ENCODE results near the gene MUC4. TPM values are rescaled to one million over a fixed set of nuclear protein-coding genes. Genes with fewer than 3 reads are reported as not detected.

Gene MUC4
- total and polyA plus RNA-seq, 2 donors = 0.14 to 1.3 TPM

GRCh38 chr3:195698325-195698646 is 113.4 kb downstream of the MUC4 start:
- Histone ChIP-seq H3K4me3 (ENCODE audit: low read length in 2 of 2) (no peak overlapping the region), H3K9me3 (ENCODE audit: control insufficient read depth in 2 of 2, insufficient read depth in 1 of 2, low read length in 1 of 2) (peaks cover 0 to 1% of the 10 kb centered on the region in 2 donors), H3K27ac (ENCODE audit: low read depth in 1 of 2, low read length in 1 of 2) (peak overlapping the region; percentile 9 to 69), H3K27me3 (ENCODE audit: control insufficient read depth in 2 of 2, insufficient read depth in 1 of 2, low read length in 1 of 2) (no peaks in the 10 kb centered on the region), H3K36me3 (ENCODE audit: control insufficient read depth in 2 of 2, insufficient read depth in 2 of 2, low read length in 1 of 2) (peaks cover 13 to 17% of the 10 kb centered on the region in 2 donors), H3K4me1 (ENCODE audit: control insufficient read depth in 2 of 2, insufficient read depth in 2 of 2, low read length in 2 of 2) (no peaks in the 10 kb centered on the region)
- DNase-seq (ENCODE audit: low read depth in 6 of 9, low spot score in 9 of 9) = no peak
- 94% methylated on average over 4 of the region's 4 CpGs for WGBS

- H3K36me3 ChIP-seq (ENCODE audit: control insufficient read depth in 2 of 2, insufficient read depth in 2 of 2, low read length in 1 of 2) = peaks cover 13 to 17% of the 10 kb centered on the region in 2 donors
- DNase-seq (ENCODE audit: low read depth in 6 of 9, low spot score in 9 of 9) = no peak
- 88% methylated on average over 11 of the region's 11 CpGs for WGBS
These were observed 114.0 kb downstream of the MUC4 start for GRCh38 chr3:195697582-195698324.

More at GRCh38 chr3:195697582-195698324, 114.0 kb downstream of the MUC4 start:
- no peaks in the 10 kb centered on the region for H3K4me1 ChIP-seq (ENCODE audit: control insufficient read depth in 2 of 2, insufficient read depth in 2 of 2, low read length in 2 of 2)
- no peak overlapping the region for H3K4me3 ChIP-seq (ENCODE audit: low read length in 2 of 2)
- H3K27me3 ChIP-seq (ENCODE audit: control insufficient read depth in 2 of 2, insufficient read depth in 1 of 2, low read length in 1 of 2) = no peaks in the 10 kb centered on the region
- H3K27ac ChIP-seq (ENCODE audit: low read depth in 1 of 2, low read length in 1 of 2) = peak overlapping the region in 1 of 2 donors; percentile 39
- H3K9me3 ChIP-seq (ENCODE audit: control insufficient read depth in 2 of 2, insufficient read depth in 1 of 2, low read length in 1 of 2) = peaks cover 0 to 1% of the 10 kb centered on the region in 2 donors

Other genes starting within 250 kb of the MUC4 start
- 2.9 TPM for gene APOD, start 228.0 kb downstream of the MUC4 start, total RNA-seq
- gene APOD, start 228.0 kb downstream of the MUC4 start, polyA plus RNA-seq = 200 TPM
- gene MUC20, start 91.0 kb downstream of the MUC4 start, total RNA-seq = 1.2 TPM
- gene MUC20, start 91.0 kb downstream of the MUC4 start, polyA plus RNA-seq = 5.7 TPM
- 13.3 TPM for gene TNK2, start 96.6 kb upstream of the MUC4 start, total RNA-seq
- gene TNK2, start 96.6 kb upstream of the MUC4 start, polyA plus RNA-seq = 101 TPM

Data from thymus (tissue), 11 donors.